ENCODE measurements around the gene AFAP1.
"Not testable (repeated sequence)": the region's sequence is repeated elsewhere in the genome, so short reads cannot be mapped to it uniquely, and the experiment has no call there.

Gene AFAP1

DNA sequence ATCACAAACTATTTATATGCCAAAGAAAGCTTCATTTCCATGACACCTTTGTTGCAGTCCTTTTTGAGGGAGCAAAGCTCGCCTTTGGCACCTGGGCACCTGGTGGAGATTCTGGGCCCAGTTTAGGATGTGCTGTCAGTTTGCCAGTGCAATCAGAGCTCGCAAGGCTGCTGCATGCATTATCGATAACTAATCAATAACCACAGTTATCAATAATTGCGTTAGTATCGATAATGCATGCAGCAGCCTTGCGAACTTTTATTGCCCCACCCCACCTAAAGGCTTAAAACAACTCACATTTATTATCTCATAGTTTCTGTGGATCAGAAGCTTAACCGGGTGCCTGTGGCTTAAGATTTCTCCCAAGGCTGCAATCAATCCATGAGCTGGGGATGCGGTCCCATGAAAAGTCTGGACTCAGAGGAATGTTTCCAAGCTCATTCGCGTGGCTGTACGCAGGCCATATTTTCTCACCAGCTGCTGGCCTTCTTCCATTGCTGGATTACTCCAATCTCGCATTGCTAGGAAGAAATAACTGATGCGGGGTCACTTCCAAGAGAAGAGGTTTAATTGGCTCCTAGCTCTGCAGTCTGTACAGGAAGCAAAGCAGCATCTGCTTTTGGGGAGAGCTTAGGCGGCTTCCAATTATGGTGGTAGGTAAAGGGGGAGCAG lies 6.2 kb upstream of the AFAP1 start:
- no peak for DNase-seq

DNA sequence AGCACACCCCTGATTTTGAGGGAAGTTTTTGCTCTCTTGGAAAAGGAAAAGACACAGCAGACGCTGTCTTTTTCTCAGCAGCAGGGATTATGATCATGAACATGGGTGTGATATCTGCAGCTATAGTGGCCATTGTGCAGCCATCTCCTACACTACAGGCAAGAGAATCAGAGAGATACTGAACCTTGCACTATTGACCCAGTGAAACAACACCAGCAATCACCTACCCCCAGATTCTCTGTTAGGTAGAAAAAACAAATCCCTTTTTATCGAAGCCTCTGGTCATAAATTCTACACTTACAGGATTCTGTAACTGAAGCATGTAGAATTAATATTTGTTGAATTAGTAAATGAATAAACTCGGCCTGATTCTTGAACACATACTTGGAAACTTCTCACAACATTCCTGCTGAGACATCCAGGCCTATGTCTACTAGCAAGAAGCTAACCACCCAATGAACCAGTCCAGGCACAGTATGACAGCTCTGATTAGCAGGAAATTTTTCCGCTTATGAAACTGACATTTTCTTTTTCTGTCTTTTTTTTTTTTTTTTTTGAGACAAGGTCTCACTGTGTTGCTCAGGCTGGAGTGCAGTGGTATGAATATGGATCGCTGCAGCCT lies 5.0 kb upstream of the AFAP1 start:
- DNase-seq = no peak

GRCh38 chr4:7943688-7944087 lies 4.0 kb upstream of the AFAP1 start:
- DNase-seq = not testable (repeated sequence)

DNA sequence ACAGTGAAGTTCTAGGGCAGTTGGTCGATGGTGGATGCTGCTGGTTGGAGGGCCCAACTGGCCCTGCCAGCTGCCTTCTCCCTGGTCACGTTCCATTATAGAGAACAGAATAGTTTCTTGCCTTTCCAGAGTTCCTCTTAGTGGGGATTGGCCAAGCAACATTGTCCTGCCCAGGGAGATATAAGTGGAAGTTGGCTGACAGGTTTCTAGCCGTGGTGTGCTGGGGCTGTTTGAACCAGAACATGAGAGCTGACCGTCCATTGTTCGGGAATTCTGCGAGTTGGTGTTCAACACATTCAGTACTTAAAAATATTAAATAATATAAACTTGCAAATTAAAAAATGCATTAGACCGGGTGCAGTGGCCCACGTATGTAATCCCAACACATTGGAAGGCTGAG lies 3.5 kb upstream of the AFAP1 start:
- DNase-seq = no peak

GRCh38 chr4:7941965-7942496 lies 2.4 kb upstream of the AFAP1 start:
- DNase-seq = no peak

GRCh38 chr4:7941111-7941964 lies 1.7 kb upstream of the AFAP1 start:
- DNase-seq = no peak

- no peak for DNase-seq
Observed at GRCh38 chr4:7938609-7939376, 868 bp downstream of the AFAP1 start.

DNA sequence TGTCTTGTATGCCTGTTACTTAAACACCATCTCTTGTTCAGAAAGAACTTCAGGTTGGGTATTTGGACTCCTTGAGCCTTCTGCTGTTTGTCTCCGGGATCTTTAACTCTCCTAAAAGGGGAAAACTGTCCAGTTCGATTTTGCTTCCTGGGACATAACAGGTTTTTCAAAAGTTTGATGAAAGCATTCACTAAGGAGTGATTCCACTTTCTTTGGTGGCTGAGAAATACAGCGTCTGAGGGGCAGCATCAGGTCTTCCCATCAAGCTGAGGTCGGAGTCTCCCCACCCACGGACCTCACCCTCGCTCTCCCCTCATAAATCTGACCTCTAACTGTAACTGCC lies 1.4 kb downstream of the AFAP1 start:
- no peak for DNase-seq

DNA sequence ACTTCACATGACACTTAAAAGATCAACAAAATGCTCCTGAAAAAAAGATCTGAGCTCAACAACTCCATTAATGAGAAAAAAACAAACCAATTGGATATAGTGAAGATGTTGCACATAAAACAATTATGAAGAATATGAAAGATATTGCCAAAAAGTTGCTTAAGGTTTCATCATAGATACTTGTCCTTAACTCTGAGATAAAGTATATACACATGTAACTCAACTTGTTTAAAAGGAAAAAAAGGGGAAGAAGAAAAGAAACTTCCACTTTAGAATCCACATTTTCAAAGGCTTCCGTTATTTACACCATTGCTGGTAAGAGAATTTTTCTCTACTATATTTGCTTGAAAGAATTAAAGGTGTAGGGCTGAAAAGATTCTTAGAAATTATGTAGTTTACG lies 2.7 kb downstream of the AFAP1 start:
- DNase-seq = peak in 1 of 2 donors; percentile 26

- no peak for DNase-seq
Observed at GRCh38 chr4:7933651-7934510, 5.8 kb downstream of the AFAP1 start.

- no peak for DNase-seq
Observed at GRCh38 chr4:7932287-7932686, 7.4 kb downstream of the AFAP1 start.

DNA sequence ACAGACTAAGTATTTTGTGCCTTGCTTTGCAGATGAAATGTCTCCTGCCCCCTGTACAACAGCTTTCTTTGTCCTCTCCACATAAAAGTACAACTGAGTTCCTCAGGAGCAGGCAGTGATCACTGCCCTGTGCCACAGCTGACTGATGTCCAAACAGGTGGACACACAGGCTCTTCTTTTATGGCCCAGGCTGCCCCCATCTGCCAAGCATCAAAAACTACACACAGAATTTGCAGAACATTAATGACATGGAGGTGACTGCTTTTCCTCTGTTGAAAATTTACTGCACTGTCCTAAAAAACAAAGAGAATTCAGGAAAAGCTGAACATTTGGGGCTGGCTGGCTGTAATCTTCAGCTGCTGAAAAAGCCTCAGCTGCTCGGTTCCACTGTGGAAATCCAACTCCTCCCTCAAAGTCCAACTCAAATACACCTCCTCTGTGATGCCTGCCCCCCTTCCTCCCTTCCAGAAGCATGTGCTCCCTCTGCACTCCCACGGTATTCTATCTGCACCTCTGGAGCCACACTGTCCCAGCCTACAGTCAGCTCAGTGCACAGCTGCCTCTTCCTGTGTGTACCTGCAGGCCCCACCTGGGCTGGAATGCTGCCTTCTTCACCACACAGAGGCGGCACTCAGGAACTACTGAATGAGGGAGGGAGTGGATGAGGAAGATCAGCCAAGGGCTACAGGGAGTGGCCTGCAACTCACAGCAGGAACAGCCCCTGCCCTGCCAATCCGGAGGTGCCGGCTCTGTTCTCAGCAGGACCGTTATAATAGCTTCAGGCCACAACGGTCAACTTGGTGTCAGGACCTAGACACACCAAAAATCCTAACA lies 10.3 kb downstream of the AFAP1 start:
- no peak for DNase-seq

DNA sequence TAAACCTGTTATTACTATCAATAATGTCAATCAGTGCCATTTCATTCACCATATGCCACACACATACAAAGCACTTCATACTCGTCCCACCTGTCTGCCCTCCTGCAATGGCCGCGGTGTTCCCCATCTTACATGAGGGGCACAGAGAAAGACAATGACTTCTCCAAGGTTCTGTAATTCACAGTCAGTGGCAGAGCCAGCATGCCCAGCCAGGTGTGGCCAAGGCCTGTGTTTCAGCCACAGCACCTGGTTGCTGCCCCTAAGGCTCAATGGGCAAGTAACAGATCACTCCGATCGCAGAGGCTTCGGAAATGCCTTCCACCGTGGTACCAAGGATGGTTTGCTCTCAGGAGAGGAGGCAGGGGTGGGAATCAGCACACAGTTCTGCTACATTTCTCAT lies 10.9 kb downstream of the AFAP1 start:
- no peak for DNase-seq

GRCh38 chr4:7926822-7927221 lies 12.8 kb downstream of the AFAP1 start:
- no peak for DNase-seq

- no peak for DNase-seq
Observed at GRCh38 chr4:7924570-7924969, 15.1 kb downstream of the AFAP1 start.

- DNase-seq = no peak
Observed at GRCh38 chr4:7924163-7924562, 15.5 kb downstream of the AFAP1 start.

- DNase-seq = no peak
Observed at GRCh38 chr4:7922466-7922865, 17.2 kb downstream of the AFAP1 start.

DNA sequence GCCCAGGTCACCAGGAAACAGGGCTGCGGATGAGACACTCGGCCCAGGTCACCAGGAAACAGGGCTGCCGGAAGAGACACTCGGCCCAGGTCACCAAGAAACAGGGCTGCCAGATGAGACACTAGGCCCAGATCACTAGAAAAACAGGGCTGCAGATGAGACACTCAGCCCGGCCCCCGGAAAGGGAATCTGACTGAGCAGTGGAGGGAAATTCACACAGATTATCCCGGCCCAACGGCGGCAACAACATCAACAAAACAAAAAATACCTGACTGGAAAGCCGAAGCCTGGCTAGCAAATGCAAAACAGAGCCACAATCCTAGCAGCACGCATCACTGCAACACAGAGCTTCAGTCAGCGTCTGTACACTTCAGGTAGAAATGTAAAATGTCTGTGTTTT lies 20.7 kb downstream of the AFAP1 start:
- no peak for DNase-seq

DNA sequence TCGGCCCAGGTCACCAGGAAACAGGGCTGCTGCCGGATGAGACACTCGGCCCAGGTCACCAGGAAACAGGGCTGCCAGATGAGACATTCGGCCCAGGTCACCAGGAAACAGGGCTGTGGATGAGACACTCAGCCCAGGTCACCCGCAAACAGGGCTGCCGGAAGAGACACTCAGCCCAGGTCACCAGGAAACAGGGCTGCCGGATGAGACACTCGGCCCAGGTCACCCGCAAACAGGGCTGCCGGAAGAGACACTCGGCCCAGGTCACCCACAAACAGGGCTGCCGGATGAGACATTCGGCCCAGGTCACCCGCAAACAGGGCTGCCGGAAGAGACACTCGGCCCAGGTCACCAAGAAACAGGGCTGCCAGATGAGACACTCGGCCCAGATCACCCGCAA lies 21.5 kb downstream of the AFAP1 start:
- not testable (repeated sequence) for DNase-seq

DNA sequence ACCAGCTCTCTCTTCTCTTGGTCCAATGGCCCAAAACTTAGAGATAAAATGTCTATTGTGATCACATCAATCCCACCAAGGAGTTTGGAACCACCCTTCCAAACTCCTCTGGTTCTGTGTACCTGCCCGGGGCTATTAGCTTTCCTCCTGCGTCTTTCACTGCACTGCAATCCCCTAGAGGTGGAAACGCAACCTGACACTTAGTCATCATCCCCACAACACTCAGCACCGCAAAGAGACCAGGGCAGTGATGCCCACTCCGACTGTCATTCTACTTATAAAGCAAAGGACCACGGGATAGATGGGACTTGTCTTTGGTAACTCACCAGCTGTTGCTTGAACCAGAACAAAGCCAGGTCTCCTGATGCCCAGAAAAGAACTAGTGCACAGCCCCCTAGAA lies 22.0 kb downstream of the AFAP1 start:
- no peak for DNase-seq

- DNase-seq = no peak
Observed at GRCh38 chr4:7915875-7916242, 23.8 kb downstream of the AFAP1 start.
